Measurements from ENCODE around the gene DCAF12.
"Not testable (repeated sequence)": the region's sequence is repeated elsewhere in the genome, so short reads cannot be mapped to it uniquely, and the experiment has no call there.

DCAF12 gene

GRCh38 chr9:34069831-34070230 is 56.7 kb downstream of the DCAF12 start:
- no peak for DNase-seq (ENCODE audit: low read depth)

GRCh38 chr9:34065541-34065940 is 61.0 kb downstream of the DCAF12 start:
- no peak for DNase-seq (ENCODE audit: low read depth)

GRCh38 chr9:34059954-34060353 is 66.5 kb downstream of the DCAF12 start:
- DNase-seq (ENCODE audit: low read depth), result no peak

GRCh38 chr9:34059281-34059680 is 67.2 kb downstream of the DCAF12 start:
- no peak for DNase-seq (ENCODE audit: low read depth)

GRCh38 chr9:34049630-34050384 is 76.7 kb downstream of the DCAF12 start:
- no peak for DNase-seq (ENCODE audit: low read depth)

GRCh38 chr9:34048727-34049629 is 77.5 kb downstream of the DCAF12 start, which contains the start of gene UBAP2:
Gene UBAP2 (minus strand): TSS chr9:34048887. CDS start chr9:34017148, 31,739 bp downstream.
- DNase-seq (ENCODE audit: low read depth), result peak; percentile 92

GRCh38 chr9:34047864-34048726 is 78.4 kb downstream of the DCAF12 start:
- DNase-seq (ENCODE audit: low read depth), result peak; percentile 25

GRCh38 chr9:34046784-34047379 is 79.6 kb downstream of the DCAF12 start:
- DNase-seq (ENCODE audit: low read depth), result no peak

- no peak for DNase-seq (ENCODE audit: low read depth)
These were observed 80.6 kb downstream of the DCAF12 start for GRCh38 chr9:34045903-34046302.

GRCh38 chr9:34042074-34042473 is 84.4 kb downstream of the DCAF12 start:
- DNase-seq (ENCODE audit: low read depth), result not testable (repeated sequence)

GRCh38 chr9:34038851-34039250 is 87.6 kb downstream of the DCAF12 start:
- DNase-seq (ENCODE audit: low read depth), result not testable (repeated sequence)

GRCh38 chr9:34037626-34038025 is 88.9 kb downstream of the DCAF12 start:
- no peak for DNase-seq (ENCODE audit: low read depth)

GRCh38 chr9:34036625-34037024 is 89.9 kb downstream of the DCAF12 start:
- DNase-seq (ENCODE audit: low read depth), result no peak
